Amygdala (tissue), 56 donors: ENCODE data around the gene CELF2.
A peak's percentile ranks its signal among the peaks of the same experiment; 100 is the strongest.

Experiments
- DNase-seq, 56 donors: peaks; one replicate each; lab custom pipeline; 2025; lab: John Stamatoyannopoulos, UW

The CELF2 gene

GRCh38 chr10:11057018-11057417, 39.3 kb downstream of the CELF2 start:
- DNase-seq = no peak

- DNase-seq = no peak
Measured at GRCh38 chr10:11057448-11057847, 39.8 kb downstream of the CELF2 start.

- DNase-seq = no peak
Measured at GRCh38 chr10:11057994-11058393, 40.3 kb downstream of the CELF2 start.

GRCh38 chr10:11058965-11059364, 41.3 kb downstream of the CELF2 start:
- DNase-seq = no peak

GRCh38 chr10:11063856-11064255, 46.2 kb downstream of the CELF2 start:
- DNase-seq = no peak

GRCh38 chr10:11064832-11065231, 47.2 kb downstream of the CELF2 start:
- no peak for DNase-seq

GRCh38 chr10:11065567-11065966, 47.9 kb downstream of the CELF2 start:
- DNase-seq = no peak

GRCh38 chr10:11066520-11066919, 48.8 kb downstream of the CELF2 start:
- DNase-seq = no peak

GRCh38 chr10:11068861-11069633, 51.4 kb downstream of the CELF2 start:
- no peak for DNase-seq

- no peak for DNase-seq
Measured at GRCh38 chr10:11073410-11073809, 55.7 kb downstream of the CELF2 start.

GRCh38 chr10:11074536-11075267, 57.0 kb downstream of the CELF2 start:
- DNase-seq = no peak

- no peak for DNase-seq
Measured at GRCh38 chr10:11076221-11076620, 58.5 kb downstream of the CELF2 start.

- no peak for DNase-seq
Measured at GRCh38 chr10:11080564-11080984, 62.9 kb downstream of the CELF2 start.

GRCh38 chr10:11081408-11081807, 63.7 kb downstream of the CELF2 start:
- no peak for DNase-seq

- DNase-seq = no peak
Measured at GRCh38 chr10:11082526-11082925, 64.9 kb downstream of the CELF2 start.

- DNase-seq = no peak
Measured at GRCh38 chr10:11083051-11083450, 65.4 kb downstream of the CELF2 start.

GRCh38 chr10:11085545-11085944, 67.9 kb downstream of the CELF2 start:
- no peak for DNase-seq

GRCh38 chr10:11086177-11086840, 68.6 kb downstream of the CELF2 start:
- peak in 1 of 56 donors; percentile 5 for DNase-seq

- DNase-seq = no peak
Measured at GRCh38 chr10:11087372-11087771, 69.7 kb downstream of the CELF2 start.

- DNase-seq = peak in 2 of 56 donors; percentile 6 to 11
Measured at GRCh38 chr10:11088709-11089108, 71.0 kb downstream of the CELF2 start.

- no peak for DNase-seq
Measured at GRCh38 chr10:11089272-11089671, 71.6 kb downstream of the CELF2 start.
